GM23248 (cell line): ENCODE results near the gene CDC42. TPM values are rescaled to one million over a fixed set of nuclear protein-coding genes. Genes with fewer than 3 reads are reported as not detected.

Experiments
- DNase-seq: peaks from one replicate; pipeline ENCODE4 v3.0.0-alpha.2; 2015
- H2AFZ ChIP-seq: fragments of 200-600 bp; sonication (generic); 2 replicates; pipeline ENCODE4 v1.6.1; 2016; ENCODE audit warnings: antibody characterized with exemption
- H3F3A ChIP-seq: fragments of 200-600 bp; sonication (generic); 2 replicates; pipeline ENCODE4 v1.6.1; 2016; ENCODE audit warnings: mild to moderate bottlenecking, antibody characterized with exemption, mixed run types; ENCODE audit not compliant: insufficient read depth
- H3K27ac ChIP-seq: fragments of 200-600 bp; sonication (generic); 2 replicates; pipeline ENCODE4 v1.5.1; 2016; ENCODE audit warnings: mild to moderate bottlenecking
- H3K27me3 ChIP-seq: fragments of 200-600 bp; sonication (generic); replicated peaks from 2 replicates; pipeline ENCODE4 v1.6.1; 2016; ENCODE audit warnings: mild to moderate bottlenecking; ENCODE audit not compliant: insufficient read depth
- H3K36me3 ChIP-seq: fragments of 200-600 bp; sonication (generic); 2 replicates; pipeline ENCODE4 v1.6.1; 2016; ENCODE audit warnings: low read depth, mild to moderate bottlenecking
- H3K4me1 ChIP-seq: fragments of 200-600 bp; sonication (generic); 2 replicates; pipeline ENCODE4 v1.6.1; 2016; ENCODE audit warnings: mild to moderate bottlenecking; ENCODE audit not compliant: insufficient read depth
- H3K4me2 ChIP-seq: fragments of 200-600 bp; sonication (generic); one replicate; pipeline ENCODE4 v1.6.1; 2016; ENCODE audit warnings: mild to moderate bottlenecking; ENCODE audit not compliant: unreplicated experiment
- H3K4me3 ChIP-seq: fragments of 200-600 bp; sonication (generic); 2 replicates; pipeline ENCODE4 v1.5.1; 2016; ENCODE audit warnings: mild to moderate bottlenecking
- H3K79me2 ChIP-seq: fragments of 200-600 bp; sonication (generic); 2 replicates; pipeline ENCODE4 v1.6.1; 2016; ENCODE audit warnings: mild to moderate bottlenecking; ENCODE audit not compliant: insufficient read depth
- H3K9ac ChIP-seq: fragments of 200-600 bp; sonication (generic); 2 replicates; pipeline ENCODE4 v1.6.1; 2016; ENCODE audit warnings: mild to moderate bottlenecking
- H3K9me2 ChIP-seq: fragments of 200-600 bp; sonication (generic); 2 replicates; pipeline ENCODE4 v1.6.1; 2016; ENCODE audit warnings: mixed run types, mild to moderate bottlenecking, moderate library complexity; ENCODE audit not compliant: insufficient read depth
- H3K9me3 ChIP-seq: fragments of 200-600 bp; sonication (generic); one replicate; pipeline ENCODE4 v1.6.1; 2017; ENCODE audit warnings: low read depth
- H4K20me1 ChIP-seq: fragments of 200-600 bp; sonication (generic); 2 replicates; pipeline ENCODE4 v1.6.0; 2016; ENCODE audit not compliant: insufficient read depth
- EZH2 ChIP-seq: fragments of 200-600 bp; sonication (generic); IDR thresholded peaks from 2 replicates; pipeline ENCODE4 v1.6.1; 2018; ENCODE audit warnings: antibody characterized with exemption, mild to moderate bottlenecking; ENCODE audit not compliant: insufficient read depth, poor library complexity, severe bottlenecking
- EZH2phosphoT487 ChIP-seq: fragments of 200-600 bp; sonication (generic); IDR thresholded peaks from 2 replicates; pipeline ENCODE4 v1.6.1; 2018; ENCODE audit warnings: antibody characterized with exemption, moderate library complexity, mild to moderate bottlenecking, low read depth; ENCODE audit not compliant: insufficient read depth
- WGBS, 2 experiments: methylation state at CpG; one replicate each; pipeline ENCODE4 v1.1.6; 2015 to 2017; ENCODE audit warnings: low lambda C conversion rate in 2 of 2, low coverage in 1 of 2; ENCODE audit errors: missing lambda C conversion rate in 2 of 2; 5-methylcytosine and 5-hydroxymethylcytosine counted together
- in situ Hi-C: fragments of 300-500 bp; cut with MboI; formaldehyde crosslinking; loops from 2 replicates; pipeline ENCODE4 v1.15.0; 2020
- polyA plus RNA-seq: library from polyadenylated mRNA; unstranded; fragments of >200 nt; fragmentation: Nextera tagmentation; extraction: Ambion mirVana; gene quantifications from 2 replicates; pipeline ENCODE4 v1.2.1, GENCODE V29; 2016
- total RNA-seq: library from RNA; depleted of rRNA; stranded (reverse); fragments of >200 nt; shearing (Covaris generic); gene quantifications from 2 replicates; pipeline ENCODE4 v1.2.3, GENCODE V29; 2014

Gene CDC42
- total and polyA plus RNA-seq, 2 experiments from 2014 or later = 159 to 420 TPM

DNA sequence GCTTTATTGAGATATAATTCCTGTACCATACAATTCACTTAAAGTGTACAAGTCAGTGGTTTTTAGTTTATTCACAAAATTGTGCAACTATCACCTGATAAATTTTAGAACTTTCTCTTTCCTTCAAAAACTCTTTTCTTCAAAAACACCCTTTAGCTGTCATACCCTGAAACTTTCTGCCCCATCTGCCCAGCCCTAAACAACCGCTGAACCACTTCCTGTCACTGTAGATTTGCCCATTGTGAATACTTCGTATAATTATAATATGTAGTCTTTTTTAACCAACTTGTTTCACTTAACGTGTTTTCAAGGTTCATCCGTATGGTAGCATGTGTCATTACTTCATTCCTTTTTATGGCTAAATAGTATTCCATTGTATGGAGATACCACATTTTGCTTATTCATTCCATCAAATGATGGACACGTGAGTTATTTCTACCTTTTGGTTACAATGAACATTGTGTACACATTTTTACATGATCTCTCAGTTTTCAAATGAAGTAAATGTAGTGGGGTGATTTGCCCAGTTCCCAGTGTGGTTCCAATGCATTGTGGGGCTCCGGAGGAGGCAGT is 52.4 kb downstream of the CDC42 start:
- Histone ChIP-seq H3K4me3 (no peak overlapping the region), H3K27ac (no peak overlapping the region), H3K9ac (no peak overlapping the region), H3F3A (peaks cover 39% of the 10 kb centered on the region), H3K36me3 (peaks cover 19% of the 10 kb centered on the region; the same call in 1 of the 2 replicates), H3K9me2 (no peaks in the 10 kb centered on the region), H3K4me2 (no peak overlapping the region), H3K79me2 (peaks cover 100% of the 10 kb centered on the region), H3K4me1 (0 out of 2 replicates have a peak, but pooled peaks cover 4% of the 10 kb centered on the region), H3K9me3 (no peaks in the 10 kb centered on the region), H2AFZ (no peak overlapping the region), H3K27me3 (no peaks in the 10 kb centered on the region), H4K20me1 (peaks cover 17% of the 10 kb centered on the region; the same call in 1 of the 2 replicates)
- TF ChIP-seq EZH2 = no peak
- no peak for TF ChIP-seq EZH2phosphoT487
- 97 to 98% methylated on average over 6 of the region's 6 CpGs for WGBS, 2 experiments
- in situ Hi-C loops = no loop called here
- DNase-seq = no peak

DNA sequence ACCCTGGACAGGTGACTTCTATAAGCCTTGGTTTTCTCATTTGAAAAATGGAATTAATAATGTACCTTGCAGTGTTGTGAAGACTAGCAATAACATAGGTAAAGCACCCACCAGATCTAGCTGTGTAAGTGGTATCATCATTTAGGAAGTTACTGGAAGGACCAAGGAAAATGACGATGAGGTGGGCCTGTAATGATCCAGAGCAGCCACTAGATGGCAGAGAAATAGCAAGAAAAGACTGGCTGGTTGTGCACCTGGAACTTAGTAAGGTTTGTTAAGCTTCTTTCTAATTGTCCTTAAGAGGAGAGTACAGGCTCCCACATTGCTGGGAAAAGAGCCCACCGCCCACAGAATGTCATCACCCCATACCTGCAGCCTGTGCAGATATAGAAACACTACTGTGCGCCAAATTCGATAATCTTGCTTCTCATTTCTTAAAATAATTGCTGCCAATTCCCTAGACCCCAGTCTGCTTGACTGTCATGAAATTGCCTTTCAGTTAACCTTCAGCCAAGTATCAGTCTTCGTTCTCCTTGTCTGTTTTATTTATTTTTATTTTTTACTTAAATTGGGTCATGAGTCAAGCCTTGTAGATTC is 53.2 kb downstream of the CDC42 start:
- in situ Hi-C loops = no loop called here
- no peak for TF ChIP-seq EZH2phosphoT487
- no peak for TF ChIP-seq EZH2

DNA sequence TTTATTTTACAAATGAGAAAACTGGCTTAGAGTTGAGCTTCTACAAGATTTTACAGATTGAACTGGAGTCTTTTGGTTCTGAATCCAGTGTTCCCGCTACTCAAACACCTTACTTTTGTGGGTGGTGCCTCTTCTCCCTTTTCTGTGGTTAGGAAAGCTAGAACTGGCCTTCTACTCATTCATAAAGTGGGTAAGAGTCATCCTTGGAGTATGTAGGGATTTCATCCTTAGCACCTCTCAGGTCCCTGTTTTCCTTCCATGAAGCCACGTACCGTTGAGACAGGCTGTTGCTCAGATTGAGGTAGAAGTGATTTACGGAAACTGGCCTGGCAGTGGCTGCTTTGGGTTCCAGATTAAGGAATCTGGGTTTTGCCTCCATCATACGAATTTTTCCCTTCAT is 54.6 kb downstream of the CDC42 start:
- Histone ChIP-seq H3K9me2 (no peaks in the 10 kb centered on the region), H3K4me2 (no peak overlapping the region), H3K9me3 (no peaks in the 10 kb centered on the region), H3K9ac (no peak overlapping the region), H3K27ac (no peak overlapping the region), H3K4me1 (peaks cover 4% of the 10 kb centered on the region; the same call in 1 of the 2 replicates), H3K4me3 (no peak overlapping the region), H3K36me3 (0 out of 2 replicates have a peak, but pooled peaks cover 11% of the 10 kb centered on the region), H2AFZ (no peak overlapping the region), H3K27me3 (no peaks in the 10 kb centered on the region), H4K20me1 (peaks cover 17% of the 10 kb centered on the region; the same call in 1 of the 2 replicates), H3F3A (peaks cover 27% of the 10 kb centered on the region), H3K79me2 (peaks cover 100% of the 10 kb centered on the region)
- DNase-seq = peak; percentile 48
- TF ChIP-seq EZH2 = no peak
- TF ChIP-seq EZH2phosphoT487 = no peak
- 87 to 90% methylated on average over 5 of the region's 5 CpGs for WGBS, 2 experiments
- in situ Hi-C loops = no loop called here

More for the DNA sequence above, 53.2 kb downstream of the CDC42 start:
- no peak overlapping the region for H3K9ac ChIP-seq
- H3K9me2 ChIP-seq = no peaks in the 10 kb centered on the region
- H3K79me2 ChIP-seq = peaks cover 100% of the 10 kb centered on the region
- H3F3A ChIP-seq = peaks cover 33% of the 10 kb centered on the region
- no peaks in the 10 kb centered on the region for H3K9me3 ChIP-seq
- H3K4me3 ChIP-seq = no peak overlapping the region
- DNase-seq = peak; percentile 75
- WGBS, 2 experiments = 60 to 67% methylated on average over 5 of the region's 5 CpGs
- H4K20me1 ChIP-seq = peaks cover 17% of the 10 kb centered on the region; the same call in 1 of the 2 replicates
- H3K27ac ChIP-seq = no peak overlapping the region
- no peaks in the 10 kb centered on the region for H3K27me3 ChIP-seq
- no peak overlapping the region for H3K4me2 ChIP-seq
- H3K4me1 ChIP-seq = 0 out of 2 replicates have a peak, but pooled peaks cover 4% of the 10 kb centered on the region
- H3K36me3 ChIP-seq = peaks cover 11% of the 10 kb centered on the region; the same call in 1 of the 2 replicates
- H2AFZ ChIP-seq = no peak overlapping the region

DNA sequence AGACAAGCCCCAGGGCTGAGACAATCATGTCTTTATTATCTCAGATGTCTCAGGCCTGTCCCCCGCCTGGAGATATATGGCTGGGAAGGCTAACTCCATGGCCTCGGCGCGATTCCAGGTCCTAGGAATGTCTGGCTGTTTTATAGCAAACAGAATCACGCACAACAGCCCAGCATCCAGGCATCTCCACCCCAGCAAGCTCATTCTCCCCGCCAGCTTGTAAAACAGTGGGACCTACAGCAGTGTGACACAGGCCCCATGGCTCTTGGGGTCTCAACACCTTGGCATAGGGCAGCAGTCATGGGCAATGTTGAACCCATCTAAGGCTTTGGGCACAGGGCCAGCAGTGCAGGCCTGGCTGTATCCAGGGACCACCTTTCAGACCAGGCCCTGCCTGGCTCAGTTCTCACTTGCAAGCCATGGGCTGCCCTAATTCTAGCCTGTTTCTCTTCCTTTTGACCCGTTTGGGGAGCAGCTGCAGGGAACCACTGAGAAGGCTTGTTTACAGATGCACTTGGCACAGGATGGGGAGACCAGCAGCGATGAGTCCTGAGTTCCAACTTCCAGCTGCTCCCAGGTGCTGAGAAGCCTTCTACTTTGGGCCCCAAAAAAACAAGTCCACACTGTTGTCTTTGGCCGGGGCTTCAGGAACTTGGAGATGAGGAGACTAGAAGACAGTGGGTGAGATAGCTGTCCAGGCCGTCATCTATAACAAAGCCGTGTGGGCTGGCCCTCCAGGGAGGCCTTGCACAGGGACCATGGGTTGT is 56.0 kb downstream of the CDC42 start:
- no peak overlapping the region for H2AFZ ChIP-seq
- no peaks in the 10 kb centered on the region for H3K27me3 ChIP-seq
- H3K4me2 ChIP-seq = no peak overlapping the region
- 0 out of 2 replicates have a peak, but pooled peaks cover 11% of the 10 kb centered on the region for H3K36me3 ChIP-seq
- H3K9me2 ChIP-seq = no peaks in the 10 kb centered on the region
- TF ChIP-seq EZH2phosphoT487 (no peak), EZH2 (no peak)
- peak; percentile 39 for DNase-seq
- 45 to 50% methylated on average over 11 of the region's 11 CpGs for WGBS, 2 experiments
- no peak overlapping the region for H3K4me3 ChIP-seq
- in situ Hi-C loops = no loop called here
- H3K4me1 ChIP-seq = peaks cover 4% of the 10 kb centered on the region; the same call in 1 of the 2 replicates
- H3F3A ChIP-seq = peaks cover 30% of the 10 kb centered on the region
- peaks cover 100% of the 10 kb centered on the region for H3K79me2 ChIP-seq
- H4K20me1 ChIP-seq = peaks cover 17% of the 10 kb centered on the region; the same call in 1 of the 2 replicates
- no peaks in the 10 kb centered on the region for H3K9me3 ChIP-seq
- H3K9ac ChIP-seq = no peak overlapping the region
- no peak overlapping the region for H3K27ac ChIP-seq
